IMR-90 (cell line): ENCODE measurements around the gene COL4A2. TPM values are rescaled to one million over a fixed set of nuclear protein-coding genes. Genes with fewer than 3 reads are reported as not detected.

Source experiments
- ATAC-seq: fragments of 200-7000 bp; cut with Tn5 transposase; 2 replicates; pipeline ENCODE4 v1.9.1; 2020; ENCODE audit warnings: low read depth, mild to moderate bottlenecking, moderate library complexity
- BruUV-seq: library from RNA; stranded (reverse); fragments of 400-500 nt; replicated peaks from 2 replicates; lab custom pipeline; 2021; lab: Mats Ljungman, UMichigan
- CTCF ChIA-PET: fragments of 300-600 bp; formaldehyde crosslinking; extraction: SDS; loops from one replicate; lab custom pipeline; 2021; ENCODE audit warnings: antibody characterized with exemption; lab: Yijun Ruan, JAX
- POLR2A ChIA-PET: fragments of 300-600 bp; sonication (Branson Sonifier 250); formaldehyde crosslinking; loops from one replicate; lab custom pipeline; 2022; ENCODE audit warnings: antibody characterized with exemption; ENCODE audit not compliant: unreplicated experiment; lab: Charles Lee
- DNase-seq: peaks from one replicate; pipeline ENCODE4 v3.0.0; 2013
- H2AFZ ChIP-seq: replicated peaks from 2 replicates; pipeline ENCODE3; 2013; ENCODE audit warnings: low read length, mild to moderate bottlenecking; ENCODE audit not compliant: poor library complexity
- H2AK5ac ChIP-seq: 2 replicates; pipeline ENCODE4 v1.6.1; 2013; ENCODE audit warnings: low read depth, low read length, inconsistent platforms
- H2AK9ac ChIP-seq: replicated peaks from 2 replicates; pipeline ENCODE3; 2013; ENCODE audit warnings: mild to moderate bottlenecking, low read depth, low read length, moderate library complexity; ENCODE audit not compliant: poor library complexity
- H2BK120ac ChIP-seq: 2 replicates; pipeline ENCODE4 v1.6.1; 2013; ENCODE audit warnings: low read depth, low read length, inconsistent platforms
- H2BK15ac ChIP-seq: 3 replicates; pipeline ENCODE4 v1.6.1; 2013; ENCODE audit warnings: low read depth, low read length, inconsistent platforms
- H2BK20ac ChIP-seq: 2 replicates; pipeline ENCODE4 v1.6.1; 2013; ENCODE audit warnings: low read depth, mild to moderate bottlenecking, inconsistent platforms, low read length, moderate library complexity
- H2BK5ac ChIP-seq: 2 replicates; pipeline ENCODE4 v1.6.1; 2013; ENCODE audit warnings: mild to moderate bottlenecking, low read depth, low read length, inconsistent platforms; ENCODE audit not compliant: poor library complexity, severe bottlenecking
- H3K14ac ChIP-seq: replicated peaks from 2 replicates; pipeline ENCODE4 v1.6.1; 2013; ENCODE audit warnings: low read depth, low read length, inconsistent platforms
- H3K18ac ChIP-seq: 2 replicates; pipeline ENCODE4 v1.6.1; 2013; ENCODE audit warnings: low read depth, low read length, control low read depth
- H3K23ac ChIP-seq: 2 replicates; pipeline ENCODE4 v1.6.1; 2013; ENCODE audit warnings: low read depth, low read length, inconsistent platforms
- H3K27ac ChIP-seq: 2 replicates; pipeline ENCODE4 v1.5.1; 2013; ENCODE audit warnings: mild to moderate bottlenecking, control low read depth, low read length; ENCODE audit not compliant: insufficient read depth
- H3K27me3 ChIP-seq: 2 replicates; pipeline ENCODE4 v1.6.1; 2013; ENCODE audit warnings: low read length; ENCODE audit not compliant: control insufficient read depth, insufficient read depth
- H3K36me3 ChIP-seq: 2 replicates; pipeline ENCODE4 v1.6.1; 2013; ENCODE audit warnings: low read length, mixed read lengths; ENCODE audit not compliant: control insufficient read depth, insufficient read depth
- H3K4ac ChIP-seq: 2 replicates; pipeline ENCODE4 v1.6.1; 2013; ENCODE audit warnings: low read depth, low read length, inconsistent platforms
- H3K4me1 ChIP-seq: 2 replicates; pipeline ENCODE4 v1.6.1; 2013; ENCODE audit warnings: low read length, mixed read lengths; ENCODE audit not compliant: control insufficient read depth, insufficient read depth
- H3K4me2 ChIP-seq: 2 replicates; pipeline ENCODE4 v1.6.1; 2013; ENCODE audit warnings: low read depth, mild to moderate bottlenecking, control low read depth, low read length, moderate library complexity
- H3K4me3 ChIP-seq: 2 replicates; pipeline ENCODE4 v1.5.1; 2013; ENCODE audit warnings: low read depth, mild to moderate bottlenecking, control low read depth, low read length, moderate library complexity; ENCODE audit not compliant: insufficient read depth
- H3K56ac ChIP-seq: 2 replicates; pipeline ENCODE4 v1.6.1; 2013; ENCODE audit warnings: low read length, inconsistent platforms; ENCODE audit not compliant: insufficient read depth; ENCODE audit errors: extremely low read depth
- H3K79me1 ChIP-seq, 2 experiments: 2 replicates each; pipeline ENCODE4 v1.6.1; 2013; ENCODE audit warnings: low read length in 2 of 2, inconsistent platforms in 1 of 2, low read depth in 1 of 2
- H3K9ac ChIP-seq: 2 replicates; pipeline ENCODE4 v1.6.1; 2013; ENCODE audit warnings: low read depth, low read length, control low read depth
- H3K9me1 ChIP-seq: 2 replicates; pipeline ENCODE4 v1.6.1; 2013; ENCODE audit warnings: low read length, inconsistent platforms; ENCODE audit not compliant: insufficient read depth
- H3K9me3 ChIP-seq: 2 replicates; pipeline ENCODE4 v1.6.1; 2013; ENCODE audit warnings: low read length; ENCODE audit not compliant: control insufficient read depth, insufficient read depth
- H4K20me1 ChIP-seq: 2 replicates; pipeline ENCODE4 v1.6.1; 2013; ENCODE audit warnings: low read length, inconsistent platforms; ENCODE audit not compliant: insufficient read depth
- H4K5ac ChIP-seq: 2 replicates; pipeline ENCODE4 v1.6.1; 2013; ENCODE audit warnings: mild to moderate bottlenecking, low read depth, low read length, control low read depth
- H4K8ac ChIP-seq, 2 experiments: 2 replicates each; pipeline ENCODE4 v1.6.1; 2013; ENCODE audit warnings: low read depth in 2 of 2, low read length in 2 of 2, control low read depth in 1 of 2, inconsistent platforms in 1 of 2
- H4K91ac ChIP-seq: 2 replicates; pipeline ENCODE4 v1.6.1; 2013; ENCODE audit warnings: low read depth, low read length, inconsistent platforms; ENCODE audit not compliant: insufficient read depth
- BHLHE40 ChIP-seq: fragments of 150-350 bp; IDR thresholded peaks from 2 replicates; pipeline ENCODE4 v1.6.1; 2016; ENCODE audit warnings: mild to moderate bottlenecking, low read depth, low read length
- CEBPB ChIP-seq: IDR thresholded peaks from 2 replicates; pipeline ENCODE4 v1.6.1; 2012; ENCODE audit warnings: low read depth, low read length, improper control_type of control experiment
- CHD1 ChIP-seq: IDR thresholded peaks from 2 replicates; pipeline ENCODE4 v1.6.1; 2012; ENCODE audit warnings: low read depth, low read length, improper control_type of control experiment
- CTCF ChIP-seq: conservative IDR thresholded peaks from 2 replicates; pipeline ENCODE4 v1.5.1; 2012; ENCODE audit warnings: mild to moderate bottlenecking, low read depth, low read length, improper control_type of control experiment
- ELK1 ChIP-seq: fragments of 150-350 bp; IDR thresholded peaks from 2 replicates; pipeline ENCODE4 v1.6.1; 2016; ENCODE audit warnings: low read depth, mild to moderate bottlenecking, low read length, moderate library complexity, borderline replicate concordance
- FOS ChIP-seq: fragments of 150-350 bp; IDR thresholded peaks from 2 replicates; pipeline ENCODE4 v1.6.1; 2016; ENCODE audit warnings: low read depth, low read length
- MAFK ChIP-seq: IDR thresholded peaks from 2 replicates; pipeline ENCODE4 v1.6.1; 2012; ENCODE audit warnings: low read depth, low read length, improper control_type of control experiment
- MAZ ChIP-seq: IDR thresholded peaks from 2 replicates; pipeline ENCODE4 v1.6.1; 2012; ENCODE audit warnings: low read depth, mild to moderate bottlenecking, low read length, improper control_type of control experiment, moderate library complexity, borderline replicate concordance
- NFE2L2 ChIP-seq: fragments of 150-350 bp; IDR thresholded peaks from 2 replicates; pipeline ENCODE4 v1.6.1; 2016; ENCODE audit warnings: low read depth, mild to moderate bottlenecking, low read length
- POLR2A ChIP-seq: IDR thresholded peaks from 2 replicates; pipeline ENCODE4 v1.6.1; 2012; ENCODE audit warnings: mild to moderate bottlenecking, low read depth, low read length
- RAD21 ChIP-seq: IDR thresholded peaks from 2 replicates; pipeline ENCODE4 v1.6.1; 2012; ENCODE audit warnings: low read length, improper control_type of control experiment
- RCOR1 ChIP-seq: IDR thresholded peaks from 2 replicates; pipeline ENCODE4 v1.6.1; 2012; ENCODE audit warnings: mild to moderate bottlenecking, low read length, improper control_type of control experiment; ENCODE audit not compliant: insufficient replicate concordance
- RFX5 ChIP-seq: IDR thresholded peaks from 2 replicates; pipeline ENCODE4 v1.8.0; 2012; ENCODE audit warnings: low read depth, mild to moderate bottlenecking, low read length, moderate library complexity
- SMC3 ChIP-seq: fragments of 150-350 bp; IDR thresholded peaks from 2 replicates; pipeline ENCODE4 v1.6.1; 2016; ENCODE audit warnings: low read depth, mild to moderate bottlenecking, antibody characterized with exemption, low read length, moderate library complexity
- WGBS, 2 experiments: methylation state at CpG; one replicate each; pipeline versions ENCODE4 v1.1.5 to v1.1.7; 2013; ENCODE audit warnings: missing lambda C conversion rate in 2 of 2; ENCODE audit not compliant: insufficient read length in 1 of 2; ENCODE audit errors: extremely low coverage in 2 of 2; 5-methylcytosine and 5-hydroxymethylcytosine counted together
- dilution Hi-C: fragments of 300-500 bp; cut with HindIII; formaldehyde crosslinking; loops from one replicate; pipeline ENCODE4 v1.14.3; 2018; ENCODE audit warnings: low sequenced_read_pairs; ENCODE audit not compliant: unreplicated experiment
- in situ Hi-C: fragments of 300-500 bp; cut with MboI; formaldehyde crosslinking; loops from 3 replicates; pipeline ENCODE4 v1.14.3; 2019; ENCODE audit warnings: low sequenced_read_pairs, inconsistent platforms, mixed read lengths
- intact Hi-C: fragments of 100-400 bp; cut with micrococcal nuclease; formaldehyde crosslinking; loops from 2 replicates; pipeline ENCODE4 v1.10.0; 2022
- polyA plus RNA-seq, 3 experiments: library from polyadenylated mRNA; depleted of rRNA; stranded (reverse); fragments of >200 nt; gene quantifications; 2 replicates each; pipeline ENCODE4 v1.2.3, GENCODE V29; 2012; ENCODE audit warnings: low replicate concordance in 1 of 3
- total RNA-seq: library from RNA; depleted of rRNA; stranded (reverse); fragments of >200 nt; gene quantifications from 2 replicates; pipeline ENCODE4 v1.2.3, GENCODE V29; 2012

The COL4A2 gene
- total and polyA plus RNA-seq, 2 of the 4 experiments (the other 2 are of a cell fraction), result 90.7 to 457 TPM

- H3K9ac ChIP-seq, result no peak overlapping the region
- intact Hi-C loops, result no loop called here
- POLR2A ChIA-PET, result no interaction called here
Measured at GRCh38 chr13:110408286-110408685, 101.2 kb downstream of the COL4A2 start.

More at GRCh38 chr13:110408286-110408685, 101.2 kb downstream of the COL4A2 start:
- Histone ChIP-seq H3K4me1 (peaks cover 65% of the 10 kb centered on the region), H4K91ac (peak overlapping the region; percentile 91), H3K56ac (no peak overlapping the region), H4K20me1 (peaks cover 6% of the 10 kb centered on the region; the same call in 1 of the 2 replicates), H4K5ac (peak overlapping the region; percentile 6; the same call in 1 of the 2 replicates), H3K36me3 (peaks cover 22% of the 10 kb centered on the region), H2BK20ac (peak overlapping the region; percentile 67; the same call in 1 of the 2 replicates), H3K4me2 (no peak overlapping the region), H2AFZ (no peak overlapping the region), H3K27ac (peak overlapping the region; percentile 49), H3K23ac (peak overlapping the region; percentile 45; the same call in 1 of the 2 replicates), H3K14ac (peak overlapping the region; percentile 42; the same call in 1 of the 2 replicates), H3K27me3 (no peaks in the 10 kb centered on the region), H3K9me1 (peaks cover 52% of the 10 kb centered on the region), H3K18ac (0 out of 2 replicates have a peak overlapping the region, but pooled peaks have one; percentile 5), H2BK5ac (peak overlapping the region; percentile 99), H2BK15ac (peak overlapping the region; percentile 45; the same call in 2 of the 3 replicates), H2AK9ac (no peak overlapping the region), H2AK5ac (peak overlapping the region; percentile 94), H3K79me1 (peaks cover 54 to 92% of the 10 kb centered on the region in 2 experiments), H3K9me3 (no peaks in the 10 kb centered on the region), H3K4ac (peak overlapping the region; percentile 93), H4K8ac (peak overlapping the region; percentile 80 to 84; a peak in 3 of 4 replicates), H3K4me3 (no peak overlapping the region), H2BK120ac (peak overlapping the region; percentile 94)
- no peak for DNase-seq
- BruUV-seq, result no TSS peak
- 91% methylated on average over 7 of the region's 12 CpGs; no CpG with 5 or more reads in 1 of the 2 experiments for WGBS, 2 experiments
- ATAC-seq, result no peak
- dilution Hi-C loops, result no loop called here
- in situ Hi-C loops, result no loop called here
- TF ChIP-seq RAD21 (no peak), CEBPB (no peak), BHLHE40 (no peak), ELK1 (no peak), FOS (no peak), RFX5 (no peak), CHD1 (no peak), CTCF (no peak), MAFK (no peak), MAZ (no peak), NFE2L2 (no peak), POLR2A (no peak), RCOR1 (no peak), SMC3 (no peak)
- CTCF ChIA-PET, result no interaction called here
